Ovary (tissue), 3 donors: Measurements from ENCODE around the gene FOXN1.

ENCODE experiments used
- EP300 ChIP-seq: sonication (generic); formaldehyde crosslinking; IDR thresholded peaks from one replicate; pipeline ENCODE4 v1.6.1; 2017; ENCODE audit warnings: antibody characterized with exemption
- POLR2A ChIP-seq: fragments of 450-650 bp; IDR thresholded peaks from one replicate; pipeline ENCODE4 v1.6.1; 2017; ENCODE audit warnings: antibody characterized with exemption, mild to moderate bottlenecking, moderate library complexity
- TF ChIP-seq, protein P1 (sequence below), 3 donors: fragments of 450-650 bp in 2 of 3; fragments of 200-600 bp in 1 of 3; IDR thresholded peaks; one replicate each; pipeline versions ENCODE4 v1.5.1 to v1.8.0; 2016 to 2022; ENCODE audit warnings: antibody characterized with exemption in 3 of 3, mild to moderate bottlenecking in 1 of 3
- donor health status: DM: no; HTN: no; CAD: no.

DNA sequence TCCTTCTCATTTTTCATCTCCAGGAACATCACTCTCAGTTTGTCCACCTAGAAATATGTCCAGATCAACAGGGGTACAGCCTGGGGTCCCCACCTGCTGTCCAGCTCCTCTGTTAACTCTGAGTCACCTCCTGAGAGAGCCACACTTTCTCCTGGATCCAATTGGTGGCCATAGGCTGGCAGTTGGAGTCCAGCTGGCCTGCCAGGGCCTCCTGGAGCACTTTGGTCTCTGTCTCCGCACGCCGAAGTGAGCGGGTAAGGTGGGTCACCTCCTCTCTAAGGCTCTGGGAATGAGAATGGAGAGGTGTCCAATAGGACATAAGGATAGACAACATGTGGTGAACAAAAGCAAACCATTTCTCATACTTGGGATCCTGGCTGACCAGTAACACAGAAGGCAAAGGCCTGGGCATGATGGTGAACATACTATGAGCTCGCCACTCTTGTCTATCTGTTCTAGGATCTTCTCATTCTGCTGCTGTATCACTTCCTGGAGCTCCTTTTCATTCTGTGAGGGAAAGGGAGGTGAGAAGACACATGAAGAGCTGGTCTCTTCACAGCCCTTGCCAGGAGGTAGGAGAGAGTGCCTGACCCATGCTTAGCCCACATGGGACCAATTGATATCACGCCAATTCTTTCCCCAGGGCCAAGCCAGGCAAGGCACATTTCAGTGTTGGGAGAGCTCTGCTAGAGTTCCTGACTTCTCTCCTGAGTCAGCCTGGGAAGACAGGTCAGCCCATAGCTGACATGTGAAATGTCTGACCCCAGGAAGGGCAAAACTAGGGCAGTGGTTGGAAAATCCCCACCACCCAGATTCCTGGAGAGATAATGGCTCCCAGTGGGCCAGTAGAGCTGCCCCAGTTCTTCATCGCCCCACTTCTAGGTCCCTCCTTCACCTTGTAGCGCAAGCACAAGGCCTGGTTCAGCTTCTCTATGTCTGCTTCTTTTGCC is 72.4 kb downstream of the FOXN1 start:
- TF ChIP-seq, protein P1, sequence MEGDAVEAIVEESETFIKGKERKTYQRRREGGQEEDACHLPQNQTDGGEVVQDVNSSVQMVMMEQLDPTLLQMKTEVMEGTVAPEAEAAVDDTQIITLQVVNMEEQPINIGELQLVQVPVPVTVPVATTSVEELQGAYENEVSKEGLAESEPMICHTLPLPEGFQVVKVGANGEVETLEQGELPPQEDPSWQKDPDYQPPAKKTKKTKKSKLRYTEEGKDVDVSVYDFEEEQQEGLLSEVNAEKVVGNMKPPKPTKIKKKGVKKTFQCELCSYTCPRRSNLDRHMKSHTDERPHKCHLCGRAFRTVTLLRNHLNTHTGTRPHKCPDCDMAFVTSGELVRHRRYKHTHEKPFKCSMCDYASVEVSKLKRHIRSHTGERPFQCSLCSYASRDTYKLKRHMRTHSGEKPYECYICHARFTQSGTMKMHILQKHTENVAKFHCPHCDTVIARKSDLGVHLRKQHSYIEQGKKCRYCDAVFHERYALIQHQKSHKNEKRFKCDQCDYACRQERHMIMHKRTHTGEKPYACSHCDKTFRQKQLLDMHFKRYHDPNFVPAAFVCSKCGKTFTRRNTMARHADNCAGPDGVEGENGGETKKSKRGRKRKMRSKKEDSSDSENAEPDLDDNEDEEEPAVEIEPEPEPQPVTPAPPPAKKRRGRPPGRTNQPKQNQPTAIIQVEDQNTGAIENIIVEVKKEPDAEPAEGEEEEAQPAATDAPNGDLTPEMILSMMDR (IDR thresholded peaks at IDR 0.05): no peak
- no peak for TF ChIP-seq POLR2A
- TF ChIP-seq EP300: no peak
